NCI-H187 treated with DMSO at 0.1 percent for 48 hours (cell line): ENCODE measurements around the gene OR51I1.

Experiments
- DNase-seq: peaks from one replicate; lab custom pipeline; 2025; lab: John Stamatoyannopoulos, UW

OR51I1 gene

DNA sequence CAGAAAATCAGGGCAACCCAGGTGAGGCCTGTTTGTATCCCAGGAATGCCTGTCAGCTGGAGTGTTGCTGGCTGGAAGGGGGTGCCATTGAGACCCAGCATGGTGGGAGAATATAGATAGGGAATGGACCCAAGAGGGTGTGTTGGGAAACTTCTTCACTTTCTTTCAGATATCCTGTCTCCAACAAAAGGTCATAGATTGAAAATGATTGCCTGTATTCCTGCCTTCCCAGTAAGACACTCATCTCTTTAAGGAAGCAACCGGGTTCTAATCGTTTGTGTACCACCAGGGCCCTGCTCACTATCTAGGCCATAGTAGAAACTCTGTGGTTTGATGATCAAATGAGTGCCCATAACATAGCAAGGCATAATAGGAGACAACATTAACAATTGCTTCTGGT lies at the start of gene OR51I1:
Gene OR51I1 (minus strand): TSS at position 101 of the 400 bp plus-strand sequence. CDS start 0 bp downstream, at position 101.
- no peak for DNase-seq

DNA sequence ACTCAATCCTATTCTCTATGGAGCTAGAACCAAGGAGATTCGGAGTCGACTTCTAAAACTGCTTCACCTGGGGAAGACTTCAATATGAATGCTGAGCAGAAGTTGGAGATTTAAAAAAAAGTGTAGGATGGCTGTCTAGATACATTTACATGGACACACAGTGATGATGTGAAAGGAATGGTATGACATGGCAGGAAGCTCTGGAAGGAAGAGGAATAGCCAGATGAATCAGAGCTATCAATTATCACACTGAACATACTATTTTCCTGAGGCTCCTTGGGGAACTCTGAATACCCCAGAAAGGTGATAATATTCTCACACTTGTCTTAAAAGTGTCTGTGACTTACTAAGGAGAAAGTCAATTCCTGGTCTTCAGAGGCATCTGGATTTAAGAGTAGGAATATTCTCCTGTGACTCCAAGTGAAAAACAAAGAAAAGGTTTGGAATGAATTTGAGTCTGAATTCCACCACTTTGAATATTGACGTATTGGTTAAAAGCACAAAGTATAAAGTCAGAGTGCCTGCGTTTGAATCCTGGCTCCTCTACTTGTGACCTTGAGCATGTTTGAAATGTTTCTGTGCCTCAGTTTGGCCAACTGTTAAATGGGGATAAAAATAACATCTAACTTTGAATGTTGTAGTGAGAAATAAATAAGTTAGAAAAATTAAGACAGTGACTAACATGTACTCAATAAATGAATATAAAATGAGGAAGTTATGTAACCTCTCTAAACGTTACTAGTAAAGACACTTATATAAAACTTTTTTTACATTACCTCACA lies 48.5 kb upstream of the OR51I1 start:
- no peak for DNase-seq

- no peak for DNase-seq
Measured at GRCh38 chr11:5488798-5489399, 47.6 kb upstream of the OR51I1 start.

- DNase-seq, result no peak
Measured at GRCh38 chr11:5488385-5488784, 47.1 kb upstream of the OR51I1 start, which contains the start of gene OR52D1. TSS of gene OR52D1 (plus strand) at chr11:5488685. CDS start at chr11:5488707, 22 bp downstream.

GRCh38 chr11:5486421-5486820 lies 45.1 kb upstream of the OR51I1 start:
- DNase-seq, result no peak

GRCh38 chr11:5486003-5486402 lies 44.7 kb upstream of the OR51I1 start:
- DNase-seq, result no peak

DNA sequence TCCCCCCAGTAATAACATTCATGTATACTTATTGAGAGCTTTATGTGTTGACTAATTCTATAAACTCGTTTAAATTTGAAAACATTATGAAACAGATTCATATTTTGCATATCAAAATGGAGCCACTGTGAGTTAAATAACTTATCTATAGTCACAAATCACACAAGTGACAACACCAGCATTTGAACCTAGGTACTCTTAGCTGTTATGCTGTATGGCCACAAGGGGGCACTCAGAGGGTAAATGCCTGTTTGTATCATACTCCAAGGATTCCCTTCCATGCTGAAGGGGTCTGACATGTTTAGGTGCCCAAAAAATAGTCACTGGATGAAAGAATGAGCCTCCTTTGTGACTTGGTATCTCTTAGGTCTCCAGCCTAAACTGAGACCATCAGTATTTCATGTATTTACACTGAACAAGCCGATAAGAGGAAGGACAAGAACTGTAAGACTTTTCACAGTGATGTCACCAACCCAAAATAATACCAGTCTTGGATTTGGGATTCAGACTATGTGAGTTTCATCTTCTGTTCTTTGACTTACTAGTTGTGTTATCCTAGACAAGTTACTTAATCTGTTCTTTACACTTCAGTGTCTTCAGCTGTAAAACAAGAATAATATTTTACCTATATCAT lies 35.0 kb upstream of the OR51I1 start:
- no peak for DNase-seq

DNA sequence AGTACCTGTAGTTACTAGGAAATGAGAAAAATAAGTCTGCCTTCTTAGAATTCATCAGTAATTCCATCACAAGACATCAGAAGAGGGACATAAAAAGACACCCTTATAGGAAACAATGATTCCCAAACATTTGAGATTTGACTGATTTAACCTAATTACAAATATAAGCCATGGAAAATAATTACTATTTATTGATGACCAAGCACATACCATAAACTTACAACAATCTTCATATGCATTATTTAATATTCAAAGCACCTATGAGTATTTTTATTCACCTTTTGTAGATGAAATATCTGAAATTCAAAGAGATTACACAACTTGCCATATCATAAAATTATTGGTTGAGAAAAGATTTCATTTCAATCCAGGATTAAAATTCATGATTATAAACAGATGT lies 32.6 kb upstream of the OR51I1 start:
- DNase-seq, result no peak

GRCh38 chr11:5467527-5467926 lies 26.2 kb upstream of the OR51I1 start:
- DNase-seq, result no peak

DNA sequence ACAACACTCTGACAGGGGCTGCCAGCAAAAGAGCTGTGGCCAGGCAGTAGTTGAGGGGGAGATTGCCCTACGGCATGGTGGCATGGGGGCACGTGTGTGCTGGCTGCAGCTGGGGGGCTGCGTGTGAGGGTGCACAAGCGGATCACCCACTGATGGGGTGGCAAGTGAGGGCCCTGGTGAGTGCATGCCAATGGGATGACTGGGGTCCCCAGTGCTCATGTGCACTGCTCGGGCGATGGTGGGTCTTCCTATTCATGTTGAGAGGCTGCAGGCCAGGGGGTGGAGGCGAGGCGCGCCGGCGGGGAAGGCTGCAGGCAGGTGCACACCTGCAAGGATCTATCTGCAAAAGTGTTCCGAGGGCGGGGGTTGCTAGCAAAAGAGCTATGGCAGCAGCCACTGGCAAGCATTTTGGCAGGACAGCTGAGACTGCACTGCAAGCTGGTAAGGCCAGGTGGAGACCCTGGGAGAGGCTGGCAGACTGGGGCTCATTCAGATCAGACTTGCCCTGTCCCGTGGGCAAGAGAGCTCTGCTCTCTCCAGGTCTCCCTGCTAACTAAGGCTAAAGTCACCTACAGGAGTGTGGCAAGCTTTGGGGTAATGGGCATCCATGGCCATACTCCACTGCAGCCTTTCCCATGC lies 19.8 kb upstream of the OR51I1 start:
- no peak for DNase-seq

GRCh38 chr11:5449432-5449831 lies 8.1 kb upstream of the OR51I1 start:
- DNase-seq, result no peak

DNA sequence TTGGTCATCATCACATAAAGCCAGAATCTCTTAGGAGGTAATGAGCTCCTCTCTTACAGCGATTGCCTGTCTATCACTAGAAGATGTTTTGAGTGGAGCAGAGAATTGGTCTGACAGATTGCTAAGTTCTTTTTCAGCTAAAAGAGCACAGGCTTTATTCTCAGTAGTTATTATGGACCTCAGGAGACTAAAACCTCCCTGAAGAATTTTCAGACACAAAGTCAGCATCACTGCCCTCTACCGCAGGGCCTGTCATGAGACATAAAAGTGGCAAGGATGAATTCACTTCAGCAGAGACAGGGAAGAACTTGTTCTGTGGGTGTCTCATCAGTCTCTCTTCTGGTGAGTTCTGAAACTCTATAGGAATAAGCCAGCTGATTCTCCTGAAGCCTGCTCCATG lies 7.7 kb upstream of the OR51I1 start, which contains the start of gene OR51I2:
Gene OR51I2 (plus strand): TSS at position 301 of the 400 bp plus-strand sequence. CDS start 4,166 bp downstream, outside the sequence.
- DNase-seq, result no peak

DNA sequence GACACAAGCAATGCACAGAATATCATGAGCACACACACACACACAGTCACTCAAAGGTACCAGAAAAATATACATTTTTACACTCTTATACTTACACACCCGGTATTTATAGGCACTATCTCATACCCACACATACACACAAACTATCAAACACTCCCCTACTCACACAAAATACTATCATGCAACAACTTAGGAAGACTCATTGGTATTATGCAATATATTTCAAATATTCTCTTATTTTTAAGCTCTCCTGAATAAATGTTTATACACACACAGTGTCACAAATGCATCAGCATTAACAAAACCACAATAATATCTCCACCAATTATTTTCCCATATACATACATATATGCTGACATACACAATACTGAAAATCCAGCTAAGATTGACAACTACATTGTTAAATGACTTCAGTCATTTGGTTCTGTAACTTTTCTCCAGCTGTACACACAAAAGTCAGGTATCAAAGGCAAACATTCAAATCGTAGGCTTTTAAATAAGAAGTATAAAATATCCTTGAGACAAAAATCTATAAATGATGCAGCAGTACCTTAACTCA lies 2.6 kb upstream of the OR51I1 start:
- no peak for DNase-seq

GRCh38 chr11:5423131-5423530 lies 18.2 kb downstream of the OR51I1 start:
- DNase-seq, result no peak

GRCh38 chr11:5421811-5422210 lies 19.5 kb downstream of the OR51I1 start, which contains the start of gene OR51Q1:
TSS of gene OR51Q1 (plus strand) at chr11:5422111. CDS start at chr11:5422201, 90 bp downstream.
- DNase-seq, result no peak

GRCh38 chr11:5420993-5421392 lies 20.3 kb downstream of the OR51I1 start:
- no peak for DNase-seq

DNA sequence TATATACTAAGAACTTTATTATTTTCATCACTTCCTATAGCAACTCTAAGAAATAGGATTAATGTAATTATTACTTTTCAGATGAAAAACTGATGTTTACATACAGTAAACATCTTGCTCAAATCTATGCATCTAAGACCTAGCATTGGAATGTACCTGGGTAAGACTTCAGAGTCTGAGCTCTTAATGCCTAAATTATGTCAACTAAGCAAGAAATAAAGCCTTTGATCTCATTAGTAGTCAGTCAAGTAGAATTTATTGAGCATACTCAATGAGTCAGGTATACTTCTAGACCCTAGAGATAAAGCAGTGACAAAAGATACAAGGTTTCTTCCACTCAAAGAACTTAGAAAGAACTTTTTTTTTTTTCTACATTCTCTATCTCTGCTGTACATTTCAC lies 36.1 kb downstream of the OR51I1 start:
- no peak for DNase-seq

DNA sequence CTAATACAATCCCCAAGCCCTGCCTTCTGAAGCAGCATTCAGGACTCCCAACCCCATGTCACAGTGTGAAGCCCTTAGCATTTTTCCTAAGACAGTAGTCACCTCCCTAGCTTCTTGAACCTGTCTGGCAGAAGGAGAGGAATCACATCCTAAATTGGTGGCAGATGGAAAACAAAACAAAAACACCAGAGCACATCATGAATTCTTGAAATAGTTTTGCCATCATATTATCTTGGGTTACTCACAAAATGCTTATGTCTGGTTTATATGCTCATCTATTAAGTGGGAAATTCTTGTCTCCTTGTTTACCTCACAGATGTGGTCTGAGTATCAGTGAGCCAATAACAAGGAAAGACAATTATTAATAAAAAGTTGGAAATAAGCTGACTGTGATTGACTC lies 42.4 kb downstream of the OR51I1 start:
- no peak for DNase-seq

- no peak for DNase-seq
Measured at GRCh38 chr11:5394091-5394490, 47.2 kb downstream of the OR51I1 start.
